GM18909 (cell line): ENCODE data around the gene LRP1B.

Source experiments
- ATAC-seq: cut with Tn5 transposase; IDR thresholded peaks from one replicate; pipeline ENCODE4 v1.9.1; 2021; ENCODE audit warnings: mild to moderate bottlenecking; ENCODE audit not compliant: unreplicated experiment, poor library complexity

LRP1B gene

DNA sequence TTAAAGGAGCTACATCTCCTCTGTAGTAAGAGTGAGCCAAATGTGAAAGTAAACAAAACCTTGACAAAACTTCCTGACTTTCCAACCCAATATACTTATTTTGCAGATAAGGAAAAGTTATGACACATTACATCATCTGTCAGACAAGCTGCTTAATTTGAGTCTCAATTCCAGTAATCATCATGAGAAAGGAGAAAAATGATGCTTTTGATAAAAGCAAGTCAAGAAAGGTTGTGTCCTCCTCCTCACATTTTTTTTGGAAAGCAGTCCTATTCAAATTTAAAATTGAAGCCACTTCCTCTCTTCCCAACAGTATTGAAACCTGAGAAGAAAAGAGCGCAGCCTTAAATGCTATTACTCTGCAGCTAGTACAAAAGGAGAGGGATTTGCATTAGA, 519.6 kb downstream of the LRP1B start:
- ATAC-seq, result no peak

- ATAC-seq, result no peak
Observed at GRCh38 chr2:141610564-141611175, 520.1 kb downstream of the LRP1B start.

DNA sequence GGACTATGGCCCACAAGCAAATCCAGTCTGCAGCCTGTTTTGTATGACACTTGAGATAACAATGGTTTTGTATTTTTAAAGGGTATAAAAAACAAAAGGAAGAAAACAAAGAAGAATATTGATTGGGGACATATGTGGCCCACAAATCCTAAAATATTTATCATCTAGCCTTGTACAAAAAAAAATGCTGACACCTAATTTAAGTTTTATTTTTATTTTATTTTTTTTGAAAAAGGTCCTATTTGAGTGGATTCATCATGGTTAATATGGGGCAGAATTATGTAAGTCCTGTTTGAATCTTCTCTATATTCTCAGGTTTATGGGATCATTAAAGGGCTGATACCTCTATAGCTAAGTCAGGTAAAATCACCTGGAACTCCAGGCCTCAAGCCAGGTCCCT, 525.7 kb downstream of the LRP1B start:
- no peak for ATAC-seq

GRCh38 chr2:141601511-141602152, 529.2 kb downstream of the LRP1B start:
- ATAC-seq, result no peak

DNA sequence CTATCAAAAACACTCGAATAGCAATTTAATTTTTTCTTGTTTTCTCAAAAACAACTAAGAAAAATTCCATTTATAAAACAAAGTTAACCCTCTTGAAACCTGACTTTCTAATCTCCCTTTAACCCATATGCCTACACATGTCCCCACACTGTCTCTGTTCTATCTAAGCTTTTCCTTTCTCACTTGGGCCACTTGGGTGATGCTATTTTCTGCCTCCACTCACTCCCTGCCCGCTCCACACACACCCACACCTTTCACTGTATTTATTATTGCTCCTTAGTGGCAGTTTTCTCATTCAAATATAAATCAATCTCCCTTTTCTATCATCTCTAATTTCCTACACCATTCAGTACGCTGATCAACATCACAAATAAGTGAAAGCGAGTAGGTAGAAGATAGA, 531.1 kb downstream of the LRP1B start:
- ATAC-seq, result no peak

DNA sequence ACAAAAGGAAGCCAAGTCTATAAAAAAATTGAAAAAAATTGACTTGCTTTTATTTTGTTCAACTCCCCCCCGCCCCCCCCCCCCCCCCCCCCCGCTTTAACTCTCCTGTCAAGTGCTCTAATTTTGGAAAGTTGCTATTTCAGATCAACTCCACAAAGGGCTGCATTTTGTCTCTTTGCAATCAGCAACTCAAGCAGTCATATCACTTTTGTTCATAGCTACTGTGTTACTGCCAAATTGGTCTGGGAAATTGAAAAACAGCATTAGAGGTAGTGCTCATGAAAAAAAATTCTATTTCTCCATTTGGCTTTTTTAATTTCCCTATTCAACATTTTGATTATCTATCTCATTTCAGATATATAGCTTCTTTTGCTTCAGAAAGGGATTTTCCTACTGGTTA, 531.8 kb downstream of the LRP1B start:
- ATAC-seq, result no peak

- ATAC-seq, result no peak
Observed at GRCh38 chr2:141595316-141595920, 535.4 kb downstream of the LRP1B start.

DNA sequence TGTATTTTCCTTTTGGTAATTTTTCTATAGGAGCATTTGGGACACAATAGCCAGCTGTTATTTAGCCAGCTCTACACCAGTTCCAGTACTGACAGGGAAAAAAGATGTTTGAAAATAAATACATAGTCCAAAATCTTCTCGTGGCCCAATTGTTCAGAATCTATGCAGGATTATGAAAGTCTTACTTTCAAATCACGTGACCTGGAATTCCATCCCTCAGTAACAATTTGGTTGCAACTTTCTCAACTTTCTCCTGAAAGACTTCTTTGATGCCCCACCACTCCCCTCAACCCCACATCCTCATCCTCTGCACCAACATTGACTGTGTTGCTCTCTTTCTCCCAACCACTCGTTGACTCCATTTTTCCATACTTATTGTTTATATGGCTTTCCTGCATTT, 539.0 kb downstream of the LRP1B start:
- ATAC-seq, result no peak

DNA sequence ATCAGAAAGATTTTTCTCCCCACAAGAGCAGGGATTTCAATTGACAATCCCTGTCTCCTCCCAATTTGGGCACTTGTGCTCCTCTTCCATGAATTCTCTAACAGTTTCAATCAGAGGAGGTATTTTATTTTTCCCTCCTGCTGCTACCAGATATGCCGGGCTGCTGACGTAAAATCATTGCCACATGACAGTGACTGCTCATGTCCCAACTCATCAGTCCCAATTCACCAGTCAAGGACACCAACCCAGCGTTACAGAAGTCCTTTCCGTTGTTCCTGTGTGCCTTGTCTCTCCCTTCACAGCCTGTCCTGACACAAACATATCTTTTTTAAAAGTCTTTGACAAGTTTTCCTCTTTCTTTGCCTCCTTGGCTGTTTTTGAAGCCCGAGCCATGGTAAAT, 540.2 kb downstream of the LRP1B start:
- ATAC-seq, result no peak

- ATAC-seq, result no peak
Observed at GRCh38 chr2:141589314-141589713, 541.5 kb downstream of the LRP1B start.

DNA sequence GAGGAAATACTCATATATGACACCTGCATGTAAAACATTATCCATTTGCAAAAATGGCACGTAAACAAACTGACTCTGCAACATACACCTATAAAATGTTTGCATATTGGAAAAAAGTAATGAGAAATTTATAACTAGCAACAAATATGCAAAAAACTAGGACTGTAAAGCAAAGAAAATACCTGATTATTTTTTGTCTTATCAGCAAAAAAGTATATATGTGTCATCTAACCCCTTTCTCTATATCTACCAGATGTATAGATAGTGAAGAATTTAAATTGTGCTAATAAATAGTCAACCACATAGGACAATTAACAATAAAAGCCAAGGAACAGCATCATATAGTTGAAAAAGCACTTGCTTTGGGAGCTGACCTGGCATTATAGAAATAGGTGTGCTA, 543.8 kb downstream of the LRP1B start:
- no peak for ATAC-seq

- no peak for ATAC-seq
Observed at GRCh38 chr2:141582213-141582612, 548.6 kb downstream of the LRP1B start.

DNA sequence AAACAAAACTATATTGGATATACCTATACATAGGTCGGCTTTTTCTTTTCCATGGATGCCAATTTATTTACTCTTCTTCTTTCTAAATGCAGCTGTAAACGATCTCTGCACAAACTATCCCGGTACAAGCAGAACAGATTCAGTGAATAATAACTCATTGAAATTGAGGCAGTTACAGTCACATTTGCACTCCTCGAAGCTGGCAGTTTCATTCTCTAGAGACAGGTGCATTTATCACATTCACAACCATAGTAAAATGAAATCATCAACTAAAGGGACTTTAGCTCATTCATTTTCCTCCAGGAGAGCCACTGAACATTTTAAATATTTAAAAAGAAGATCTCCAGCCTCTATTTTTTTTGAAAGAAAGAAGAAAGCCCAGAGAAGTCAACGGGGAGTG, 551.7 kb downstream of the LRP1B start:
- no peak for ATAC-seq

DNA sequence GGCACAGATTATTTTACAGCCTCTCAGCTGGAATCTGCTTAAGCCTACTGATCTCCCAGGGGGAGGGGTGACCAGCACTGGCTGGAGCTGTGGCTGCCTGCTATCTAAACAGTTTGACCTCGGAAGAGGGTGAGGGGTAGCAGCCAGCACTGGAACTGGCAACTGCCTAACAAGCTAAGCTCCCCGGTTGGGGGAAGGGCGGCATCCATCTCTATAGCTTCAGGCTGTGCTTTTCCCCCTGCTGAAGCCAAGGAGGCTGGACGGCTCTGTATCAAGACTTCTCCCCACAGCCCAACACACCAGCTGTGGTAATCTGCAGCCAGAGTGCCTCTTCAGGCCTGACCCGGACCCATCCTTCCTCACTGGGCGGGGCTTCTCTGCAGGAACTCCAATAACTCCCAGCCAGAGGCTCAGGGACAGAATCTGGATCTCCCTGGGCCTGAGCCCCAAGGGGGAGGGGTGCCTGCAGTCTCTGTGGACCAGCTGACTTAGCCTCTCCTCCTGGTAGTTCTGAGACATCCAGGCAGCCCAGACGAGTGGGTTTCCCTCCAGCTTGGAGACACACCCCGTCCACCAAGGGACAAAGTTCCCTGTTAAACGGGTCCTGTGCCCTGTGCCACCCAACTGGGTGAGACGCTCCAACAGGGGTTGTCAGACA, 560.2 kb downstream of the LRP1B start:
- no peak for ATAC-seq

DNA sequence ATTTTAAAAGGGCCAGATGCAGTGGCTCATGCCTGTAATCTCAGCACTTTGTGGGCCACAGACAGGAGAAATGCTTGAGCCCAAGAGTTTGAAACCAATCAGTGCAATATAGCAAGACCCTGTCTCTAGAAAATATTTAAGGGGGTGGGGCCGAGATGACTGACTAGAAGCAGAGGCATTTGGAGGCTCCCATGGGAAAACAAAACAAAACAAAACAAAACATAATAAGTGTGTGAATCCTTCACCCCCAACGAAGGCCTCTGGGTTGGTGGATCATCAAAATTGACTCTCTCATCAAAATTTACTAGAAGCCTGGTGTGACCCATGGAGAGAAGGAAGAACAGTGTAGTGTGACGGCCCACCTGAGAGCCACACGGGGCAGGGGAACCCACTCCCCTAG, 560.9 kb downstream of the LRP1B start:
- ATAC-seq, result no peak

GRCh38 chr2:141565597-141565996, 565.2 kb downstream of the LRP1B start:
- no peak for ATAC-seq

- ATAC-seq, result no peak
Observed at GRCh38 chr2:141560723-141561122, 570.1 kb downstream of the LRP1B start.

GRCh38 chr2:141557329-141558095, 573.3 kb downstream of the LRP1B start:
- ATAC-seq, result peak; percentile 43

- ATAC-seq, result no peak
Observed at GRCh38 chr2:141555876-141556470, 574.8 kb downstream of the LRP1B start.

DNA sequence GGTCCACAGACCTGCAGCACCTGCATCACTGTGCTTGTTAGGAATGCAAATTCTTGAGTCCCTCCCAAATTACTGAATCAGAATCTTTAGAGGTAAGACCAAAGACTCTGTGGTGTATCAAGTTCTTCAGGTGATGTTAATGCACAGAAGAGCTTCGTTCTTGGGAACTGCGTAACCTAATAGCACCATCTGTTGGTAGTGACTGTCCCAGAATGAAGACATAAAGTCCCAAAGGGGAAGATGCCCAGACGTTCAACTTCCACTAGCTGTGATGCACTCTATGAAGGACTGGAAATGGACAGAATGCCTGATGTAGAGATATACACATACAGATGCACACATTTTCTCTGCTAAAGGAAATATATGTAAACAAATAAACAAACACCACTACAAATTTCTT, 576.0 kb downstream of the LRP1B start:
- ATAC-seq, result peak; percentile 81
